Skeletal muscle tissue (tissue), 4 donors: ENCODE data around the gene GSTT2. TPM values are rescaled to one million over a fixed set of nuclear protein-coding genes. Genes with fewer than 3 reads are reported as not detected.

ENCODE experiments used
- H3K27ac ChIP-seq: one replicate; pipeline ENCODE4 v1.7.0; 2013; ENCODE audit warnings: mild to moderate bottlenecking, low read depth, low read length, inconsistent platforms
- H3K27me3 ChIP-seq, 3 donors: one replicate each; pipeline ENCODE4 v1.7.0; 2013; ENCODE audit warnings: low read length in 3 of 3; ENCODE audit not compliant: control insufficient read depth in 3 of 3, insufficient read depth in 3 of 3
- H3K36me3 ChIP-seq, 3 donors: one replicate each; pipeline ENCODE4 v1.7.0; 2013; ENCODE audit warnings: low read length in 3 of 3; ENCODE audit not compliant: control insufficient read depth in 3 of 3, insufficient read depth in 3 of 3
- H3K4me1 ChIP-seq, 3 donors: one replicate each; pipeline ENCODE4 v1.7.0; 2013; ENCODE audit warnings: low read length in 3 of 3, mild to moderate bottlenecking in 3 of 3; ENCODE audit not compliant: control insufficient read depth in 3 of 3, insufficient read depth in 3 of 3
- H3K4me3 ChIP-seq, 3 donors: one replicate each; pipeline ENCODE4 v1.7.0; 2013; ENCODE audit warnings: low read length in 3 of 3
- H3K9ac ChIP-seq, 3 donors: one replicate each; pipeline ENCODE4 v1.7.0; 2013; ENCODE audit warnings: low read length in 3 of 3, mild to moderate bottlenecking in 3 of 3, moderate library complexity in 2 of 3, low read depth in 1 of 3
- H3K9me3 ChIP-seq, 3 donors: one replicate each; pipeline ENCODE4 v1.7.0; 2013; ENCODE audit warnings: low read length in 3 of 3; ENCODE audit not compliant: control insufficient read depth in 3 of 3
- total RNA-seq: library from RNA; depleted of rRNA; stranded (reverse); fragments of >200 nt; gene quantifications from one replicate; pipeline ENCODE4 v1.2.3, GENCODE V29; 2014
- donor health status: Osteomylitis.

The GSTT2 gene
- total RNA-seq, 1 donor from 2014 or later, result not detected

- Histone ChIP-seq H3K9ac (no peak overlapping the region), H3K27ac (no peak overlapping the region), H3K4me3 (no peak overlapping the region), H3K27me3 (no peaks in the 10 kb centered on the region), H3K9me3 (peaks cover 0 to 2% (median 0%) of the 10 kb centered on the region in 3 donors), H3K4me1 (peaks cover 11 to 25% (median 19%) of the 10 kb centered on the region in 3 donors), H3K36me3 (peaks cover 0 to 3% (median 0%) of the 10 kb centered on the region in 3 donors)
These were observed 28.0 kb downstream of the GSTT2 start for GRCh38 chr22:24008022-24008283.

DNA sequence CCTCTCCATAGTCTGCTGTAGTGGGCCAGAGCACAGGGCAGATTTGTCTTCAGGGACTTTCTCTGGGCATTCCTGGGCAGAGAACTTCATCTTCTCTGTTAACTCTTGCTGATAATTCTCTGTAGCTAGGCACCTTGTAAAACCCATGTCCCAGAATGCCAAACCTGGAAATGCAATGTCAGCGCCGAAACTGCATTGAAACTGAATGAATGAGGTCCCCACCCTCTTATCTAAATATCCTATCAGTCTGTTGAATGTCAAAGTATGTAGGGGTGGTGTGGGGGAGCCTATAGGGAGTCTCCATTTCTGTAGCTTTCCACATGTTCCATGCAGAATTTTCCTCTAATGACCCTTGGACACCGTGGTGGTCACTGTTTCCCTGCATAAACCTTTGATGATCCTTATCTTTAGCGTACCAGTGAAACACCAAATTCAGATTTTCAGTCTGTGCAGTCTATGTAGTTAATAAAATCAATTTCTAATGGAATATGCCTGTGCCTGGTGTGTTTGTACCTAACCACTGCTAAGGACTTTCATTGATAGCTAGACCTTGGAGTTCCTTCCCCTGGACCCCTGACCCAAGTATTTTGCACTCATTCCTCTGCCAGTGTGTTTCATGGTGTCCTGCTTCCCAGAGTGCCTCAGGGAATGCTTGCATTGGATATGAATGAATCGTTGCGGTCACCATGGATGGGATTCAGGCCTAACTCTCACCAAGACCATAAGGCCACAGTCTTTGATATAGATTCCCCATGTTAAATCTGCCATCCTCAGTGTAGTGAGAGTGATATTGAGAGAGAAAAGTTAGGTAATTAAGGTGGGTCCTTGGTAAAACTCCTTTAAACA, 28.7 kb downstream of the GSTT2 start:
- peaks cover 11 to 25% (median 19%) of the 10 kb centered on the region in 3 donors for H3K4me1 ChIP-seq
- H3K9me3 ChIP-seq, result peaks cover 0 to 2% (median 0%) of the 10 kb centered on the region in 3 donors
- H3K36me3 ChIP-seq, result peaks cover 0 to 3% (median 0%) of the 10 kb centered on the region in 3 donors
- H3K27ac ChIP-seq, result no peak overlapping the region
- no peak overlapping the region for H3K4me3 ChIP-seq
- no peak overlapping the region for H3K9ac ChIP-seq
- H3K27me3 ChIP-seq, result no peaks in the 10 kb centered on the region

DNA sequence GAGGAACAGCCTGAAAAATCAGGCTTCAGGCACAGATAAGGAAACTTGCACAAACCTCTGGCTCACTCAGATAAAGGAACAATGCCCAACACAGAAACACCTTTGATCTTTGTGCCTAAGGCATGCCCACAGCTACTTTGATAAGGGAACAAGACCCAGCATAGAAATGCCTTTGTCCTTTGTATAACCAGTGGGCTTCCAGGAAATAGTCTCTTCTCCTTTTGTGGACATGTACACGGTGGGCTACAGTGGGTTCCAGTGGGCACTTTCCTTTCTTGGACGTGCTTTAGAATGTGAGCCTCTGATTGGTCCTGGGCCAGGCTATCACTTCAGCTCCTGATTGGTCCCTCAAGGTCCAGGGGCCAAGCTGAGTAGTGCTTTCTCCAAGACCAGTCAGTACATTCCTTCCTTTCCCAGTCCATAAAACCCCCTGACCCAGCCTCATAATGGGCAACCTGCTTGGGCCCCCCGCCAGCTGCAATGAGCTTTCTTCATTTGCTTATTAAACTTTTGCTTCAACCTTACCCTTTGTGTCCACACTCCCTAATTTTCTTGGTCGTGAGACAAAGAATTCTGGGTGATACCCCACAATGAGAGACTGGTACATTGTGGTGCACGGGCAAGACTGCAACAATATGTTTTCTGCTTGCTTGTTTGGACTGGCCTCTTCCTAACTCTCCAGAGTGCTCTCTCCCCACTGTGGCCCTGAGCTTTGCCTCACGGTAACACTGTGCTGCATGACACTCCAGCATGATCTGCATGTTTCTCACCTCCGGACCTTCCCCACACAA, 29.5 kb downstream of the GSTT2 start:
- H3K27me3 ChIP-seq, result no peaks in the 10 kb centered on the region
- H3K9me3 ChIP-seq, result peaks cover 0 to 2% (median 0%) of the 10 kb centered on the region in 3 donors
- H3K36me3 ChIP-seq, result peaks cover 0 to 3% (median 0%) of the 10 kb centered on the region in 3 donors
- no peak overlapping the region for H3K4me3 ChIP-seq
- H3K9ac ChIP-seq, result no peak overlapping the region
- H3K4me1 ChIP-seq, result peaks cover 11 to 25% (median 19%) of the 10 kb centered on the region in 3 donors
- H3K27ac ChIP-seq, result no peak overlapping the region

GRCh38 chr22:24010018-24010391, 30.1 kb downstream of the GSTT2 start:
- Histone ChIP-seq H3K9ac (no peak overlapping the region), H3K4me1 (peaks cover 11 to 24% (median 18%) of the 10 kb centered on the region in 3 donors), H3K27me3 (no peaks in the 10 kb centered on the region), H3K9me3 (peaks cover 0 to 2% (median 0%) of the 10 kb centered on the region in 3 donors), H3K4me3 (no peak overlapping the region), H3K36me3 (peaks cover 0 to 3% (median 0%) of the 10 kb centered on the region in 3 donors), H3K27ac (no peak overlapping the region)

DNA sequence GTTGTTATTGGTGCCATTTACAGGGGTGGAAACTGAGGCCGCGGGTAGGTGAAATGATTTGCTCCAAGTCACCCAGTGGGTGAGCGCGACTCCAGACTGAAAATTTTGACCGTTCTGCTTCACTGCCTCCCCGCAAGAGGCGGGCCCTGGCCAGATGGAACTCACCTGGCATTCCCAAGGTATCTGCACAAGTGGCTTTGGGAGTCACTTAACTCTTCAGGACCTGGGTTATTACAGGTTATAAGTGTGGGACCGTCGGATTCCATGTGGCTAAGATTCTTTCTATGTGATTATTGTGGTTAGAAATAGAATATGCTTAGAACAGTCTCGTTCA, 31.8 kb downstream of the GSTT2 start:
- H3K27ac ChIP-seq, result peak overlapping the region; percentile 80

DNA sequence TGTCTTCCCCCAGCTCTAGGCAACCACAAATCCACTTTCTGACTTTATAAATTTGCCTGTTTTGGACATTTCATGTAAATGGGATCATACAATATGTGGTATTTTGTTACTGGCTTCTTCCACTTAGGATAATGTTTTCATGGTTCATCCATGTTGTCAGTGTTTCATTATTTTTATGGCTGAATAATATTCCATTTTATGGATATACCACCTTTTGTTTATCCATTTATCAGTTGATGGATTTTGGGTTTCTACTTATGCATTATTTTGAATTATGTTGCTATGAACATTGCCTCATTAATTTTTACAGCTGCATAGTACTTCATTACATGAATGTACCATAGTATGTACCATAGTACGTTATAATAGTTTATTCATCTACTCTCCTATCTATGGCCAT, 36.2 kb downstream of the GSTT2 start:
- Histone ChIP-seq H3K4me3 (no peak overlapping the region), H3K27ac (no peak overlapping the region), H3K9me3 (no peaks in the 10 kb centered on the region), H3K4me1 (peaks cover 9 to 11% (median 11%) of the 10 kb centered on the region in 3 donors), H3K27me3 (no peaks in the 10 kb centered on the region), H3K36me3 (peaks cover 0 to 8% (median 3%) of the 10 kb centered on the region in 3 donors), H3K9ac (no peak overlapping the region)

More for the DNA sequence above, 31.8 kb downstream of the GSTT2 start:
- Histone ChIP-seq H3K36me3 (peaks cover 0 to 3% (median 0%) of the 10 kb centered on the region in 3 donors), H3K9ac (peak overlapping the region; percentile 90 to 95 (median 93)), H3K4me3 (peak overlapping the region; percentile 85 to 92 (median 91)), H3K27me3 (no peaks in the 10 kb centered on the region), H3K9me3 (peaks cover 0 to 2% (median 0%) of the 10 kb centered on the region in 3 donors), H3K4me1 (peaks cover 9 to 13% (median 11%) of the 10 kb centered on the region in 3 donors)

- Histone ChIP-seq H3K4me3 (no peak overlapping the region), H3K36me3 (peaks cover 0 to 8% (median 3%) of the 10 kb centered on the region in 3 donors), H3K4me1 (no peaks in the 10 kb centered on the region), H3K27ac (no peak overlapping the region), H3K9me3 (no peaks in the 10 kb centered on the region), H3K9ac (no peak overlapping the region), H3K27me3 (no peaks in the 10 kb centered on the region)
These were observed 41.4 kb downstream of the GSTT2 start for GRCh38 chr22:24021304-24021703.

DNA sequence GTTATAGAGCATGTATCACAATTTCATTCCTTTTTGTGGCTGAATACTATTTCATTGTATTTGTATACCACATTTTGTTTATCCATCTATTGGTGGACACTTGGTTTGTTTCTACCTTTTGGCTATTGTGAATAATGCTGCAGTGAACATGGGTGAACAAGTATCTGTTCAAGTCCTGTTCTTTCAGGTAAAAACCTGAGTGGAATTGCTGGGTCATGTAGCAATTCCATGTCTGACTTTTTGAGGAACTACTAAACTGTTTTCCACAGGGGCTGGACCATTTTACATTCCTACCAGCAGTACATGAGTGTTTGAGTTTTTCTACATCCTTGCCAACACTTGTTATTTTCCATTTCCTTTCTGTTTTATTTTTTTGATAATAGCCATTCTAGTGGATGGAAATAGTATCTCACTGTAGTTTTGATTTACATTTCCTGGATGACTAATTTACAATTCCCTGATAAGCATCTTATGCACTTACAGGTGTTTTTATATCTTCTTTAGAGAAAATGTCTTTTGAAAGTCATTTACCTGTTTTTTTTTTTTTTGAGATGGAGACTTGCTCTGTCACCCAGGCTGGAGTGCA, 43.4 kb downstream of the GSTT2 start:
- H3K9ac ChIP-seq, result no peak overlapping the region
- H3K4me3 ChIP-seq, result no peak overlapping the region

DNA sequence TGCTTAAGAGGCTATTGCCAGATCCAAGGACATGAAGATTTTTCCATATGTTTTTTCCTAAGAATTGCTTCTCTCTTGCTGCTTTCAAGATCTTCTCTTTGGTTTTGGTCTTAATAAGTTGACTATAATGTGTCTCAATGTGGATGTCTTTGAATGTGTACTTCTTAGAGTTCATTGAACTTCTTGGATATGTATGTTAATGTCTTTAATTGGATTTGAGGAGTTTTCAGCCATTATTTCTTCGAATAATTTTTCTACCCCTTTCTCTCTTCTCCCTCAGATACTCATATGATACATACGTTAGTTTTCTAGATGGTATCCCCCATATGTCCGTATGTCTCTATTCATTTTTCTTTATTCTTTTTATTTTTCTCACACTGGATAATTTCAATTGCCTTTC, 44.4 kb downstream of the GSTT2 start:
- H3K4me1 ChIP-seq, result peaks cover 5 to 6% (median 6%) of the 10 kb centered on the region in 3 donors
- no peak overlapping the region for H3K27ac ChIP-seq
- no peaks in the 10 kb centered on the region for H3K9me3 ChIP-seq
- H3K4me3 ChIP-seq, result no peak overlapping the region
- peaks cover 0 to 3% (median 0%) of the 10 kb centered on the region in 3 donors for H3K36me3 ChIP-seq
- no peak overlapping the region for H3K9ac ChIP-seq
- H3K27me3 ChIP-seq, result no peaks in the 10 kb centered on the region

More for the DNA sequence above, 43.4 kb downstream of the GSTT2 start:
- peaks cover 5 to 6% (median 6%) of the 10 kb centered on the region in 3 donors for H3K4me1 ChIP-seq
- no peaks in the 10 kb centered on the region for H3K27me3 ChIP-seq
- H3K9me3 ChIP-seq, result no peaks in the 10 kb centered on the region
- peaks cover 0 to 3% (median 0%) of the 10 kb centered on the region in 3 donors for H3K36me3 ChIP-seq
- no peak overlapping the region for H3K27ac ChIP-seq
